Activated CD4-positive, alpha-beta T cell treated with anti-CD3 and anti-CD28 coated beads, Interleukin-2, amount 10 ng/mL, durations not matched to agents 24 days and 14 days (primary cell): ENCODE results near the gene SAMD11. TPM values are rescaled to one million over a fixed set of nuclear protein-coding genes. Genes with fewer than 3 reads are reported as not detected.
"Not testable (repeated sequence)": the region's sequence is repeated elsewhere in the genome, so short reads cannot be mapped to it uniquely, and the experiment has no call there.

ENCODE experiments used
- DNase-seq: peaks from one replicate; pipeline ENCODE4 v3.0.0; 2022
- H3K27ac Mint-ChIP-seq: one replicate; pipeline ENCODE4 v1.8.0; 2022; ENCODE audit warnings: mild to moderate bottlenecking, mixed read lengths
- H3K27me3 Mint-ChIP-seq: one replicate; pipeline ENCODE4 v1.8.0; 2022; ENCODE audit warnings: mixed read lengths
- H3K36me3 Mint-ChIP-seq: one replicate; pipeline ENCODE4 v1.8.0; 2022; ENCODE audit warnings: low read depth, mild to moderate bottlenecking, mixed read lengths
- H3K4me1 Mint-ChIP-seq: one replicate; pipeline ENCODE4 v1.8.0; 2021; ENCODE audit warnings: mixed read lengths
- H3K4me3 Mint-ChIP-seq: one replicate; pipeline ENCODE4 v1.8.0; 2022; ENCODE audit warnings: mild to moderate bottlenecking, moderate library complexity, mixed read lengths
- H3K9me3 Mint-ChIP-seq: one replicate; pipeline ENCODE4 v1.8.0; 2021; ENCODE audit warnings: mixed read lengths
- intact Hi-C: fragments of 100-400 bp; cut with micrococcal nuclease; formaldehyde crosslinking; loops from one replicate; pipeline ENCODE4 v1.15.1; 2023
- total RNA-seq: library from RNA; stranded (reverse); gene quantifications from 2 replicates; pipeline ENCODE4 v1.2.3, GENCODE V29; 2022

Gene SAMD11
- total RNA-seq, 1 donor from 2014 or later = not detected

GRCh38 chr1:985126-985525 lies 61.4 kb downstream of the SAMD11 start:
- no peaks in the 10 kb centered on the region for H3K4me1 Mint-ChIP-seq
- H3K27ac Mint-ChIP-seq = no peak overlapping the region
- no peak overlapping the region for H3K4me3 Mint-ChIP-seq
- H3K36me3 Mint-ChIP-seq = no peaks in the 10 kb centered on the region
- no peak for DNase-seq
- H3K27me3 Mint-ChIP-seq = peaks cover 31% of the 10 kb centered on the region
- intact Hi-C loops = no loop called here
- peaks cover 3% of the 10 kb centered on the region for H3K9me3 Mint-ChIP-seq

GRCh38 chr1:988061-988460 lies 64.3 kb downstream of the SAMD11 start:
- intact Hi-C loops, H3K4me3 Mint-ChIP-seq, DNase-seq, H3K4me1 Mint-ChIP-seq, H3K27ac Mint-ChIP-seq, H3K36me3 Mint-ChIP-seq, H3K9me3 Mint-ChIP-seq: not testable (repeated sequence)
- H3K27me3 Mint-ChIP-seq = peaks cover 31% of the 10 kb centered on the region

- peaks cover 36% of the 10 kb centered on the region for H3K27me3 Mint-ChIP-seq
- H3K9me3 Mint-ChIP-seq, H3K27ac Mint-ChIP-seq, intact Hi-C loops, H3K4me1 Mint-ChIP-seq, H3K36me3 Mint-ChIP-seq, DNase-seq, H3K4me3 Mint-ChIP-seq: not testable (repeated sequence)
These were observed 67.6 kb downstream of the SAMD11 start for GRCh38 chr1:991275-991674.

DNA sequence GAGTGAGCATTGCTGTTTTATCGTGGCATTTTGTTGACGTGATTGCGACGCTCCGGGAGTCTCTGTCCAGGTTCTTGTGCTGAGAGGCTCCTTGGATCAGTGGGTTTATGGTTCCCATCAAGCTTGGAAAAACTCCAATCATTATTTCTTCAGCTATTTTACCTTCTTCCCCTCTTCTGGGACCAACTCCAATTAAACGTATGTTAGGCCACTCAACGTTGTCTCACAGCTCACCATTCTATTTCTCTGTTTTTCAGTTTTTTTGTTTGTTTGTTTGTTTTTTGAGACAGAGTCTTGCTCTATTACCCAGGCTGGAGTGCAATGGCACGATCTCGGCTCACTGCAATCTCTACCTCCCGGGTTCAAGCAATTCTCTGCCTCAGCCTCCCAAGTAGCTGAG lies 68.2 kb downstream of the SAMD11 start:
- no peak overlapping the region for H3K27ac Mint-ChIP-seq
- intact Hi-C loops = no loop called here
- H3K4me3 Mint-ChIP-seq = no peak overlapping the region
- H3K27me3 Mint-ChIP-seq = peaks cover 33% of the 10 kb centered on the region
- H3K9me3 Mint-ChIP-seq = peaks cover 6% of the 10 kb centered on the region
- peaks cover 9% of the 10 kb centered on the region for H3K4me1 Mint-ChIP-seq
- DNase-seq = no peak
- H3K36me3 Mint-ChIP-seq = peaks cover 2% of the 10 kb centered on the region

DNA sequence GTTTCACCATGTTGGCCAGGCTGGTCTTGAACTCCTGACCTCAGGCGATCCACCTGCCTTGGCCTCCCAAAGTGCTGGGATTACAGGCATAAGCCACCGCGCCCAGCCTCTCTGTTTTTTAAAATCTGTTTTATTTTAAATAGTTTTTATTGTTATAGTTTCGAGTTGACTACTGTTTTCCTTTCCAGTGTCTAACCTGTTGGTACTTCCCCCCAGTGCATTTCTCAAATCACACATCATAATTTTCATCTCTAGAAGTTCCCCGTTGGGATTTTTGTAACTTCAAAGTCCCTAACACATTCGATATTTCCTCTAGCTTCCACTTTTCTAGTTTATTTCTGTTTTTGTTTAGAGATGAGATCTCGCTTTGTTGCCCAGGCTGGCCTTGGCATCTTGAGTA lies 68.6 kb downstream of the SAMD11 start:
- Mint-ChIP-seq H3K27ac (no peak overlapping the region), H3K9me3 (peaks cover 6% of the 10 kb centered on the region), H3K27me3 (peaks cover 37% of the 10 kb centered on the region), H3K4me3 (no peak overlapping the region), H3K36me3 (peaks cover 2% of the 10 kb centered on the region), H3K4me1 (peaks cover 9% of the 10 kb centered on the region)
- intact Hi-C loops = no loop called here
- no peak for DNase-seq

GRCh38 chr1:993379-993995 lies 69.8 kb downstream of the SAMD11 start:
- H3K27ac Mint-ChIP-seq = no peak overlapping the region
- H3K4me3 Mint-ChIP-seq = no peak overlapping the region
- intact Hi-C loops = no loop called here
- peaks cover 5% of the 10 kb centered on the region for H3K9me3 Mint-ChIP-seq
- no peak for DNase-seq
- H3K4me1 Mint-ChIP-seq = peaks cover 9% of the 10 kb centered on the region
- peaks cover 34% of the 10 kb centered on the region for H3K27me3 Mint-ChIP-seq
- H3K36me3 Mint-ChIP-seq = peaks cover 2% of the 10 kb centered on the region

Other genes starting within 250 kb of the SAMD11 start
- not detected in 2 replicates for gene OR4F16, start 237.3 kb upstream of the SAMD11 start, total RNA-seq
- gene NOC2L, start 35.3 kb downstream of the SAMD11 start, total RNA-seq = 190 and 192 TPM in 2 replicates
- gene KLHL17, start 36.7 kb downstream of the SAMD11 start, total RNA-seq = 46.4 and 48.1 TPM in 2 replicates
- 1.8 and 2.8 TPM in 2 replicates for gene PLEKHN1, start 42.6 kb downstream of the SAMD11 start, total RNA-seq
- gene PERM1, start 58.2 kb downstream of the SAMD11 start, total RNA-seq = not detected in 2 replicates
- gene HES4, start 76.2 kb downstream of the SAMD11 start, total RNA-seq = 2.8 and 5.0 TPM in 2 replicates
- 43.3 and 45.5 TPM in 2 replicates for gene ISG15, start 89.6 kb downstream of the SAMD11 start, total RNA-seq
- 29.6 and 35.8 TPM in 2 replicates for gene AGRN, start 96.2 kb downstream of the SAMD11 start, total RNA-seq
- gene RNF223, start 150.4 kb downstream of the SAMD11 start, total RNA-seq = not detected in 2 replicates
- gene C1orf159, start 192.2 kb downstream of the SAMD11 start, total RNA-seq = 24.5 and 28.0 TPM in 2 replicates
- gene TTLL10, start 250.0 kb downstream of the SAMD11 start, total RNA-seq = not detected in 2 replicates